SIG-M5 treated with dmso at 0.1 percent for 504 hours (cell line): Measurements from ENCODE around the gene CLIC4.
A peak's percentile ranks its signal among the peaks of the same experiment; 100 is the strongest.
"Not testable (repeated sequence)": the region's sequence is repeated elsewhere in the genome, so short reads cannot be mapped to it uniquely, and the experiment has no call there.

Experiments used
- DNase-seq: peaks from one replicate; lab custom pipeline; 2025; ENCODE audit not compliant: unreplicated experiment; lab: John Stamatoyannopoulos, UW

Gene CLIC4

DNA sequence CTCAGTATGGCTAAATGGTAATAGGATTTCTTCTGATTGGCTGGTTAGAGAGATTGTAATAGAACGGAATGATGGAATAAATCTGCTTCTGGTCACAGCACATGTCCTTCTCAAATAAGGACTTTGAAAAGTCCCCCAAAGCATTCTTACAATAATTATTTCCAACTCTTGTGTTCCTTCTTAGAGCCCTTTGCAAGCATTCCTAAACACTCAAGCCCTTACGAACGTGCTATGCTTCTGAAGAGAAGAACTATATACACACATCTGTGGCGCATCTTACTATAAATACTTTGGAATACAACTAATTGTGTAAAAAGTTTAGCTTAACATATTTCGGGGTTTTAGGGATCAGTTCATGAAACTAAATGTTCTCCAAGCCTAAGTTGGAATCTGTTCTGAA is 25.6 kb downstream of the CLIC4 start:
- DNase-seq, result no peak

GRCh38 chr1:24771574-24771973 is 26.3 kb downstream of the CLIC4 start:
- DNase-seq, result peak; percentile 64

- DNase-seq, result no peak
These were observed 28.4 kb downstream of the CLIC4 start for GRCh38 chr1:24773618-24774017.

GRCh38 chr1:24775348-24775747 is 30.1 kb downstream of the CLIC4 start:
- no peak for DNase-seq

GRCh38 chr1:24775916-24776315 is 30.7 kb downstream of the CLIC4 start:
- DNase-seq, result no peak

DNA sequence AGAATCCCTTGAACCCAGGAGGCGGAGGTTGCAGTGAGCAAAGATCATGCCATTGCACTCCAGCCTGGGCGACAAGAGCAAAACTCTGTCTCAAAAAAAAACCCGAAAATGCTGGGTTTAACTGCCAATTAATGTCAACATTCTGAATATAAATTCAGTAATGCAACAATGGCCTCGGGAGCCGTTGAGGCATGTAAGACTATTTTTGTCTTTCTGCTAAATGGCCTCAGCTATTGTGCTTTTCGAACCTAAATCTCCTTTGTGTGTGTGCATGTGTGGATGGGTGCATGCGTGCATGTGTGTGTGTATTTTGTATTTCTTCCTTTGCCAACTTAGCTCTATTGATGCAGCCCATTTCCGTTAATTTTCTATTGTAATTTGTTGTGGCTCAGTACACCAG is 31.6 kb downstream of the CLIC4 start:
- no peak for DNase-seq

- DNase-seq, result no peak
These were observed 32.9 kb downstream of the CLIC4 start for GRCh38 chr1:24778141-24778540.

DNA sequence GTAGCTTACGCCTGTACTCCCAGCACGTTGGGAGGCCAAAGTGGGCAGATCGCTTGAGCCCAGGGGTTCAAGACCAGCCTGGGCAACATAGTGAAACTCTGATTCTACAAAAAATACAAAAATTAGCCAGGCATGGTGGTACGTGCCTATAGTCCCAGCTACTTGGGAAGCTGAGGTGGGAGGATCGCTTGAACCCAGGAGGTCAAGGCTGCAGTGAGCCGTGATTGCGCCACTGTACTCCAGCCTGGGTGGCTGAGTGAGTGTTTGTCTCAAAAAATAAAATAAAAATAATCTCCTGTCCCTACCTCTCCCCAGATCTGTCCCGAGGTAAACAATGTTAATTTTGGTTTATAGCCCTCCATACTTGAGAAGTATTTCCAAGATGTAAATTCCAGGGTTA is 34.0 kb downstream of the CLIC4 start:
- not testable (repeated sequence) for DNase-seq

- no peak for DNase-seq
These were observed 34.6 kb downstream of the CLIC4 start for GRCh38 chr1:24779689-24780464.

- DNase-seq, result not testable (repeated sequence)
These were observed 35.4 kb downstream of the CLIC4 start for GRCh38 chr1:24780626-24781025.

DNA sequence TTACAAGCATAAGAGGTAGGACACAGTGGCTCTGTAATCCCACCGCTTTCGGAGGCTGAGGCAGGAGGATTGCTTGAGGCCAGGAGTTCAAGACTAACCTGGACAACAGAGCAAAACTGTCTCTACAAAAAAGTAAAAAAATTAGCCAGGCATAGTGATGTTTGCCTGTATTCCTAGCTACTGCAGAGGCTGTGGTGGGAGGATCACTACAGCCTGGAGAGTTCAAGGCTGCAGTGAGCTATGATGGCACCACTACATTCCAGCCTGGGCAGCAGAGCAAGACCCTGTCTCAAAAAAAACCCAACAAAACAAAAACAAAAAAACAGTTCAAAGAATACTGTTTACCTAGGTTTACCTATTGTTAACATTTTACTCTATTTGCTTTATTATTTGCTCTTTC is 37.4 kb downstream of the CLIC4 start:
- DNase-seq, result no peak

GRCh38 chr1:24783713-24784112 is 38.5 kb downstream of the CLIC4 start:
- no peak for DNase-seq

GRCh38 chr1:24786191-24786590 is 40.9 kb downstream of the CLIC4 start:
- no peak for DNase-seq

DNA sequence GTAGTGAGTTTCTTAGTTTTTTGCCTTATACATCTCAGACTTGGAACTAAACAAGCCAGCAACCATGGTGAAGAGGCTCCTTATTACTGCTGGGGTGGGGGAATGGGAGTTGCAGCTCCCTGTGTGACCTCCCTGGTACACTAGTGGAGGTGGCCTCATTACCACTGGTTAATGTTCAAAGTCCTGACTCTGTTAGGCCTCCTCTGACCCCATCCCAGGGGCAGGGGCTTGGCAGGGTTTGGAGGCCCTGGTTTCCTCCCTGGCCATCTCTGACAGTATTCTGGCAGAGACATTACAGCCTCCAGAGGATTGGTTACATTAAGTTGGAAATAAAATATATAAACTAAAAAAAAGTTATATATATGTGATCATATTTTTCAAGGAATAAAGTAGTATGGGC is 45.2 kb downstream of the CLIC4 start:
- no peak for DNase-seq

DNA sequence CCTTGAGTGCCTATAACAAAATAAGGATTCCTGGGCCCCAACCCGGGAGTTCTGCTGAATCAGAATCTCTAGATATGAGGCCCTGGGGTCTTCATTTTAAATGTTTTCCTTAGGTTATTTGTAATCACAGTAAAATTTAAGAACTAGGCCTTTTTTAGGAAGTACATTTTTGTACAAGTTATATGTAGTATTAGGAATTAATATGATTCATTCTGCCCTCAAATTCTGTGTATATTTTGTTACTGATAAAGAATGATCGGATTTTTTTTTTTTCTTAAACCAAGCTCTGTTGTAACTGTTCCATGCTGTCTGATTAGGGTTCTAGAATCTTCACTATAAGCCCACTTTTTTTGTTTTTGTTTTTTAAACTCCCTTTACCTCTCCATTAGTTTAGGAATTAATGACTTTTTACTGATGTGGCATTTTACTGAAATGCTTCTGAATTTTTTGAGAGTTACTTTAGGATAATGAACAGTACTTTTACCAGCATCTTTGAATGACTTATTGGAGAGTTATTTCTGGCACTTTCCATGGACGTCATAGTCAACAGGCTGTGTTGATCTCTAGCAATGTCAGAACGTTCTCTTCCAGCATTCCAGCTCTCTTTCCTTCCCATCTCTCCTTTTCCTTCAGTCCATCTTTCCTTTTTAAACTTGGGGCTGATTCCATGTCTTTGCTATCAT is 48.3 kb downstream of the CLIC4 start:
- DNase-seq, result no peak

DNA sequence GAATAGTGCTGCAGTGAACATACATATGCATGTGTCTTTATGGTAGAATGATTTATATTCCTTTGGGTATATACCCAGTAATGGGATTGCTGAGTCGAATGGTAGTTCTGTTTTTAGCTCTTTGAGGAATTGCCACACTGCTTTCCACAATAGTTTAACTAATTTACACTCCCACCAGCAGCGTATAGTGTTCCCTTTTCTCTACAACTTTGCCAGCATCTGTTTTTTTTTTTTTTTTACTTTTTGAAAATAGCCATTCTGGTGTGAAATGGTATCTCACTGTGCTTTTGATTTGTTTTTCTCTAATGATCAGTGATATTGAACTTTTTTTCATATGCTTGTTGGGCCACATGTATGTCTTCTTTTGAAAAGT is 48.9 kb downstream of the CLIC4 start:
- DNase-seq, result not testable (repeated sequence)

GRCh38 chr1:24795236-24795635 is 50.0 kb downstream of the CLIC4 start:
- no peak for DNase-seq

- DNase-seq, result no peak
These were observed 51.3 kb downstream of the CLIC4 start for GRCh38 chr1:24796524-24796923.

- DNase-seq, result not testable (repeated sequence)
These were observed 54.0 kb downstream of the CLIC4 start for GRCh38 chr1:24799242-24799641.

GRCh38 chr1:24801176-24801575 is 55.9 kb downstream of the CLIC4 start:
- DNase-seq, result peak; percentile 19

- DNase-seq, result no peak
These were observed 58.0 kb downstream of the CLIC4 start for GRCh38 chr1:24803220-24803619.

DNA sequence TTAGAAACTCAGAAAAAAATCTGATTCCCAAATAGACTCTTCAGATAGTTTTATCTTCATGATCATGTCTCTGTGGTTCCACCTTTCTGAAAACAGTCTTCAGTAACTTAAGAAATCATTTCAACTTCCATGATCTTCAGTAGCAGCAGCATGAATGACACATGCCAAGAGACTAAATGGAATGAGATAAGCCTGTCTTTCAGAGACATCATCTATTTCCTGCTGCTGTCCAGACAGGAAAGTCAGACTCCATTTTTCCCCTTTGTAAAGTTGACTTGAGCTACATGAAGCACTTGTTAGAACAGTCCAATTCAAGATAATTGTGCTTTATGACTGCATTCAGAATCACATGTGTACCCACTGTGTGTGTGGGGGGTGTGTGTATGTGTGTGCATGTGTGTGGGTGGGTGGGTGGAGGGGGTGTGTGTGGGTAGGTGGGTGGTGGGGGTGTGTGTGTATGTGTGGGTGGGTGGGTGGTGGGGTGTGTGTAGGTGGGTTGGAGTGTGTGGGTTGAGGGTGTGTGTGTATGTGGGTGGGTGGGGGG is 58.8 kb downstream of the CLIC4 start:
- no peak for DNase-seq
